Measurements from ENCODE around the gene DEAF1.
A peak's percentile ranks its signal among the peaks of the same experiment; 100 is the strongest.

The DEAF1 gene

GRCh38 chr11:635945-636510 lies 59.0 kb downstream of the DEAF1 start:
- no peak for TF ChIP-seq CTCF (IDR thresholded peaks at IDR 0.05; ENCODE audit: borderline replicate concordance, control extremely low read depth, extremely low read depth, insufficient read depth, missing control alignments)
- in situ Hi-C loops (cut with MboI; ENCODE audit: low sequenced_read_pairs, unreplicated experiment): no loop called here

GRCh38 chr11:630871-631270 lies 64.2 kb downstream of the DEAF1 start:
- in situ Hi-C loops (cut with MboI; ENCODE audit: low sequenced_read_pairs, unreplicated experiment): no loop called here
- TF ChIP-seq CTCF (IDR thresholded peaks at IDR 0.05; ENCODE audit: borderline replicate concordance, control extremely low read depth, extremely low read depth, insufficient read depth, missing control alignments): no peak
- no peak for DNase-seq (ENCODE audit: low spot score)

More at GRCh38 chr11:635945-636510, 59.0 kb downstream of the DEAF1 start:
- DNase-seq (ENCODE audit: low spot score): no peak

GRCh38 chr11:629237-629583 lies 65.8 kb downstream of the DEAF1 start:
- DNase-seq (ENCODE audit: low spot score): no peak
- in situ Hi-C loops (cut with MboI; ENCODE audit: low sequenced_read_pairs, unreplicated experiment): no loop called here
- peak; percentile 19 for TF ChIP-seq CTCF (IDR thresholded peaks at IDR 0.05; ENCODE audit: borderline replicate concordance, control extremely low read depth, extremely low read depth, insufficient read depth, missing control alignments)

GRCh38 chr11:628056-628455 lies 67.0 kb downstream of the DEAF1 start:
- TF ChIP-seq CTCF (IDR thresholded peaks at IDR 0.05; ENCODE audit: borderline replicate concordance, control extremely low read depth, extremely low read depth, insufficient read depth, missing control alignments): no peak
- in situ Hi-C loops (cut with MboI; ENCODE audit: low sequenced_read_pairs, unreplicated experiment): no loop called here
- DNase-seq (ENCODE audit: low spot score): no peak

- in situ Hi-C loops (cut with MboI; ENCODE audit: low sequenced_read_pairs, unreplicated experiment): no loop called here
- no peak for DNase-seq (ENCODE audit: low spot score)
- no peak for TF ChIP-seq CTCF (IDR thresholded peaks at IDR 0.05; ENCODE audit: borderline replicate concordance, control extremely low read depth, extremely low read depth, insufficient read depth, missing control alignments)
These were observed 67.8 kb downstream of the DEAF1 start for GRCh38 chr11:627308-627576.

GRCh38 chr11:626475-627307 lies 68.3 kb downstream of the DEAF1 start, which contains the start of gene SCT:
Gene SCT, minus strand, starts transcription at chr11:627181. Its CDS starts 38 bp downstream, at chr11:627143.
- no peak for DNase-seq (ENCODE audit: low spot score)
- TF ChIP-seq CTCF (IDR thresholded peaks at IDR 0.05; ENCODE audit: borderline replicate concordance, control extremely low read depth, extremely low read depth, insufficient read depth, missing control alignments): no peak
- in situ Hi-C loops (cut with MboI; ENCODE audit: low sequenced_read_pairs, unreplicated experiment): no loop called here
